Measurements from ENCODE around the gene MAP1S. TPM values are rescaled to one million over a fixed set of nuclear protein-coding genes. Genes with fewer than 3 reads are reported as not detected.

MAP1S gene
- polyA plus RNA-seq (2011; rRNA removed) (6.1 and 20.4 TPM in 2 replicates), polyA minus RNA-seq (2011; rRNA and poly(A)+ RNA removed) (29.7 and 36.2 TPM in 2 replicates)

GRCh38 chr19:17718947-17719711 is at the start of gene MAP1S:
Gene MAP1S (plus strand): TSS chr19:17719480. CDS start chr19:17719503, 23 bp downstream.
- POLR2A ChIA-PET: no interaction called here
- no peak for TF ChIP-seq CTCF (IDR thresholded peaks at IDR 0.05; ENCODE audit: insufficient read depth, low read depth, low read length)
- CTCF ChIA-PET: interaction anchor here (1.0 to 1.7 kb wide), 7 partner anchors 11 to 254 kb away, joined by 3 to 6 read pairs (median 3); partner anchors contain the start of gene CCDC124
- Histone ChIP-seq H3K36me3 (ENCODE audit: control insufficient read depth, insufficient read depth, low read length) (peaks cover 9% of the 10 kb centered on the region), H3K4me3 (ENCODE audit: low read depth, low read length) (peak within 1 kb of the TSS; percentile 62), H3K27me3 (ENCODE audit: control insufficient read depth, insufficient read depth, low read length) (no peaks in the 10 kb centered on the region)
- DNase-seq (ENCODE audit: low read depth): no peak

- DNase-seq (ENCODE audit: low read depth): no peak
- H3K4me3 ChIP-seq (ENCODE audit: low read depth, low read length): no peak overlapping the region
- no peaks in the 10 kb centered on the region for H3K36me3 ChIP-seq (ENCODE audit: control insufficient read depth, insufficient read depth, low read length)
- ChIA-PET CTCF (no interaction called here), POLR2A (no interaction called here)
- TF ChIP-seq CTCF (IDR thresholded peaks at IDR 0.05; ENCODE audit: insufficient read depth, low read depth, low read length): no peak
- peaks cover 2% of the 10 kb centered on the region; the same call in 1 of the 2 replicates for H3K27me3 ChIP-seq (ENCODE audit: control insufficient read depth, insufficient read depth, low read length)
These were observed 47.4 kb upstream of the MAP1S start for GRCh38 chr19:17671906-17672305.

- no peak for DNase-seq (ENCODE audit: low read depth)
- no peak overlapping the region for H3K4me3 ChIP-seq (ENCODE audit: low read depth, low read length)
- ChIA-PET POLR2A (no interaction called here), CTCF (interaction anchor here (0.6 kb wide), 1 partner anchor 1838 kb away, joined by 3 read pairs; no protein-coding TSS in a partner anchor)
- no peak for TF ChIP-seq CTCF (IDR thresholded peaks at IDR 0.05; ENCODE audit: insufficient read depth, low read depth, low read length)
- H3K27me3 ChIP-seq (ENCODE audit: control insufficient read depth, insufficient read depth, low read length): peaks cover 2% of the 10 kb centered on the region; the same call in 1 of the 2 replicates
- H3K36me3 ChIP-seq (ENCODE audit: control insufficient read depth, insufficient read depth, low read length): no peaks in the 10 kb centered on the region
These were observed 45.1 kb upstream of the MAP1S start for GRCh38 chr19:17673937-17674799.

GRCh38 chr19:17676295-17676694 is 43.0 kb upstream of the MAP1S start:
- no peaks in the 10 kb centered on the region for H3K36me3 ChIP-seq (ENCODE audit: control insufficient read depth, insufficient read depth, low read length)
- H3K27me3 ChIP-seq (ENCODE audit: control insufficient read depth, insufficient read depth, low read length): peaks cover 2% of the 10 kb centered on the region; the same call in 1 of the 2 replicates
- no peak overlapping the region for H3K4me3 ChIP-seq (ENCODE audit: low read depth, low read length)
- DNase-seq (ENCODE audit: low read depth): no peak
- ChIA-PET POLR2A (no interaction called here), CTCF (no interaction called here)
- TF ChIP-seq CTCF (IDR thresholded peaks at IDR 0.05; ENCODE audit: insufficient read depth, low read depth, low read length): no peak

GRCh38 chr19:17677002-17677401 is 42.3 kb upstream of the MAP1S start:
- ChIA-PET POLR2A (no interaction called here), CTCF (interaction anchor here (1.2 kb wide), 2 partner anchors 25 to 90 kb away, joined by 3 read pairs; no protein-coding TSS in a partner anchor)
- Histone ChIP-seq H3K27me3 (ENCODE audit: control insufficient read depth, insufficient read depth, low read length) (peaks cover 2% of the 10 kb centered on the region; the same call in 1 of the 2 replicates), H3K4me3 (ENCODE audit: low read depth, low read length) (no peak overlapping the region), H3K36me3 (ENCODE audit: control insufficient read depth, insufficient read depth, low read length) (no peaks in the 10 kb centered on the region)
- no peak for DNase-seq (ENCODE audit: low read depth)
- no peak for TF ChIP-seq CTCF (IDR thresholded peaks at IDR 0.05; ENCODE audit: insufficient read depth, low read depth, low read length)
